Endodermal cell (in vitro differentiated cells): Measurements from ENCODE around the gene MADCAM1. TPM values are rescaled to one million over a fixed set of nuclear protein-coding genes. Genes with fewer than 3 reads are reported as not detected.

Source experiments
- DNase-seq: peaks from one replicate; pipeline ENCODE4 v3.0.0-alpha.2; 2017
- H3K27ac ChIP-seq: 2 replicates; pipeline ENCODE4 v1.5.1; 2013; ENCODE audit warnings: mild to moderate bottlenecking, low read depth, low read length, moderate library complexity
- H3K27me3 ChIP-seq: 2 replicates; pipeline ENCODE4 v1.6.1; 2013; ENCODE audit warnings: mild to moderate bottlenecking, low read length, moderate library complexity; ENCODE audit not compliant: insufficient read depth, control insufficient read depth, poor library complexity, severe bottlenecking
- H3K36me3 ChIP-seq: 2 replicates; pipeline ENCODE4 v1.7.0; 2013; ENCODE audit warnings: mild to moderate bottlenecking, low read length, moderate library complexity; ENCODE audit not compliant: control insufficient read depth, insufficient read depth
- H3K4me1 ChIP-seq: one replicate; pipeline ENCODE4 v1.7.0; 2013; ENCODE audit warnings: low read length; ENCODE audit not compliant: control insufficient read depth, insufficient read depth
- H3K4me3 ChIP-seq: 2 replicates; pipeline ENCODE4 v1.5.1; 2013; ENCODE audit warnings: mild to moderate bottlenecking, low read length, moderate library complexity
- H3K9ac ChIP-seq: 2 replicates; pipeline ENCODE4 v1.6.1; 2013; ENCODE audit warnings: mild to moderate bottlenecking, low read length, moderate library complexity; ENCODE audit not compliant: poor library complexity, severe bottlenecking; ENCODE audit errors: extremely low read depth
- H3K9me3 ChIP-seq: 2 replicates; pipeline ENCODE4 v1.6.1; 2013; ENCODE audit warnings: mild to moderate bottlenecking, low read length, moderate library complexity; ENCODE audit not compliant: control insufficient read depth
- H3K27ac Mint-ChIP-seq: 2 replicates; pipeline ENCODE4 v1.8.0; 2020; ENCODE audit warnings: mixed read lengths
- H3K27me3 Mint-ChIP-seq: 2 replicates; pipeline ENCODE4 v1.8.0; 2021; ENCODE audit warnings: mild to moderate bottlenecking, mixed read lengths; ENCODE audit not compliant: insufficient read depth
- H3K36me3 Mint-ChIP-seq: 2 replicates; pipeline ENCODE4 v1.8.0; 2020; ENCODE audit warnings: low read depth, mixed read lengths
- H3K4me1 Mint-ChIP-seq: 2 replicates; pipeline ENCODE4 v1.8.0; 2020; ENCODE audit warnings: mixed read lengths
- H3K4me3 Mint-ChIP-seq: 2 replicates; pipeline ENCODE4 v1.8.0; 2020; ENCODE audit warnings: mild to moderate bottlenecking, moderate library complexity, mixed read lengths
- H3K9me3 Mint-ChIP-seq: 2 replicates; pipeline ENCODE4 v1.8.0; 2020; ENCODE audit warnings: mild to moderate bottlenecking, mixed read lengths
- CTCF ChIP-seq: fragments of 200-600 bp; sonication (generic); conservative IDR thresholded peaks from 2 replicates; pipeline ENCODE4 v1.5.0; 2021; ENCODE audit warnings: antibody characterized with exemption, mild to moderate bottlenecking
- WGBS, 2 experiments: methylation state at CpG; one replicate each; pipeline versions ENCODE4 v1.1.5 to v1.1.7; 2013; ENCODE audit warnings: missing lambda C conversion rate in 2 of 2, mixed read lengths in 1 of 2; ENCODE audit not compliant: insufficient coverage in 1 of 2, insufficient read length in 1 of 2; 5-methylcytosine and 5-hydroxymethylcytosine counted together
- total RNA-seq, 2 donors: library from RNA; stranded (reverse); fragmentation: NEBNext Ultra II Directional in 1 of 2; extraction: Animal tissue kit (Norgen Biotek cat#: 25700) in 1 of 2; gene quantifications; 2 replicates in 1 of 2; 3 replicates in 1 of 2; pipeline ENCODE4 v1.2.1, GENCODE V29; 2021

Gene MADCAM1
- total RNA-seq, 2 donors from 2014 or later = 0.46 to 1.5 TPM

- Histone ChIP-seq H3K27ac (no peak overlapping the region), H3K4me3 (no peak overlapping the region), H3K9ac (no peak overlapping the region), H3K9me3 (peaks cover 15% of the 10 kb centered on the region), H3K4me1 (no peaks in the 10 kb centered on the region), H3K36me3 (peaks cover 13% of the 10 kb centered on the region), H3K27me3 (no peaks in the 10 kb centered on the region)
- no peak for TF ChIP-seq CTCF
- no peaks in the 10 kb centered on the region for H3K27me3 Mint-ChIP-seq
- peaks cover 56% of the 10 kb centered on the region for H3K36me3 Mint-ChIP-seq
- H3K9me3 Mint-ChIP-seq = peaks cover 19% of the 10 kb centered on the region
- H3K4me3 Mint-ChIP-seq = no peak overlapping the region
- WGBS, 2 experiments = 95 to 97% methylated on average over 29 to 39 of the region's 39 CpGs
- peaks cover 3% of the 10 kb centered on the region for H3K4me1 Mint-ChIP-seq
- no peak overlapping the region for H3K27ac Mint-ChIP-seq
- DNase-seq = no peak
Measured at GRCh38 chr19:455031-455705, 41.1 kb upstream of the MADCAM1 start.

- no peak overlapping the region for H3K4me3 ChIP-seq
- peaks cover 8% of the 10 kb centered on the region for H3K9me3 ChIP-seq
- Mint-ChIP-seq H3K4me3 (no peak overlapping the region), H3K4me1 (peaks cover 3% of the 10 kb centered on the region), H3K27ac (no peak overlapping the region), H3K36me3 (peaks cover 48% of the 10 kb centered on the region), H3K9me3 (peaks cover 12% of the 10 kb centered on the region), H3K27me3 (no peaks in the 10 kb centered on the region)
- no peak overlapping the region for H3K9ac ChIP-seq
- no peaks in the 10 kb centered on the region for H3K27me3 ChIP-seq
- no peak for TF ChIP-seq CTCF
- 87 to 95% methylated on average over 13 to 31 of the region's 31 CpGs for WGBS, 2 experiments
- H3K4me1 ChIP-seq = no peaks in the 10 kb centered on the region
- DNase-seq = no peak
- peaks cover 9% of the 10 kb centered on the region for H3K36me3 ChIP-seq
- H3K27ac ChIP-seq = no peak overlapping the region
Measured at GRCh38 chr19:455851-456546, 40.3 kb upstream of the MADCAM1 start.

DNA sequence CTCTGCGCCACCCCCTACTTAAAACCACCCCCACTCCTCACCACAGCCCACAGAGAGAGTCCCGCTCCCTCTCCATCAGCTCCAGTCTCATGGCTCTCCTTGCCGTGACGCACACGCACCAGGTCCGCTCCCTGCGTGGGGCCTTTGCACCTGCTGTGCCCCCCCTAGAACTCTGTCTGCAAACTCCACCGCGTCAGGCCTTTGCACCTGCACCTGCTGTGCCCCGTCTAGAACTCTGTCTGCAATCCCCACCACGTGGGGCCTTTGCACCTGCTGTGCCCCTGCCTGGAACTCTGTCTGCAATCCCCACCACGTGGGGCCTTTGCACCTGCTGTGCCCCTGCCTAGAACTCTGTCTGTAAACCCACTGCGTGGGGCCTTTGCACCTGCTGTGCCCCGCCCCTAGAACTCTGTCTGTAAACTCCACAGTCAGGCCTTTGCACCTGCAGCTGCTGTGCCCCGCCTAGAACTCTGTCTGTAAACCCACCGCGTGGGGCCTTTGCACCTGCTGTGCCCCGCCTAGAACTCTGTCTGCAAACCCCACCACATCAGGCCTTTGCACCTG is 39.7 kb upstream of the MADCAM1 start:
- Mint-ChIP-seq H3K36me3 (peaks cover 41% of the 10 kb centered on the region), H3K27me3 (no peaks in the 10 kb centered on the region), H3K9me3 (peaks cover 6% of the 10 kb centered on the region), H3K27ac (no peak overlapping the region), H3K4me3 (no peak overlapping the region), H3K4me1 (peaks cover 3% of the 10 kb centered on the region)
- TF ChIP-seq CTCF = no peak
- no peak overlapping the region for H3K9ac ChIP-seq
- H3K4me1 ChIP-seq = no peaks in the 10 kb centered on the region
- peaks cover 5% of the 10 kb centered on the region for H3K36me3 ChIP-seq
- WGBS, 2 experiments = 85 to 91% methylated on average over 12 to 18 of the region's 18 CpGs
- H3K27me3 ChIP-seq = no peaks in the 10 kb centered on the region
- H3K9me3 ChIP-seq = peaks cover 2% of the 10 kb centered on the region
- no peak overlapping the region for H3K27ac ChIP-seq
- no peak overlapping the region for H3K4me3 ChIP-seq
- DNase-seq = no peak
